GM10248 (cell line): ENCODE data around the gene REC8.

ENCODE experiments used
- CTCF ChIA-PET: fragments of 300-600 bp; sonication (Branson Sonifier 250); formaldehyde crosslinking; extraction: SDS; loops from one replicate; lab custom pipeline; 2021; ENCODE audit warnings: antibody characterized with exemption; lab: Yijun Ruan, JAX
- POLR2A ChIA-PET: fragments of 350-650 bp; sonication (Branson Sonifier 250); formaldehyde crosslinking; extraction: SDS; loops from one replicate; lab custom pipeline; 2020; ENCODE audit warnings: antibody characterized with exemption; lab: Yijun Ruan, JAX
- DNase-seq: peaks from one replicate; pipeline ENCODE4 v3.0.0; 2012; ENCODE audit errors: extremely low spot score
- TF ChIP-seq, protein P1 (sequence below): IDR thresholded peaks from 2 replicates; pipeline ENCODE4 v1.5.1; 2012; ENCODE audit warnings: mild to moderate bottlenecking, low read depth; ENCODE audit errors: extremely low read depth, missing control alignments, control extremely low read depth

The REC8 gene

DNA sequence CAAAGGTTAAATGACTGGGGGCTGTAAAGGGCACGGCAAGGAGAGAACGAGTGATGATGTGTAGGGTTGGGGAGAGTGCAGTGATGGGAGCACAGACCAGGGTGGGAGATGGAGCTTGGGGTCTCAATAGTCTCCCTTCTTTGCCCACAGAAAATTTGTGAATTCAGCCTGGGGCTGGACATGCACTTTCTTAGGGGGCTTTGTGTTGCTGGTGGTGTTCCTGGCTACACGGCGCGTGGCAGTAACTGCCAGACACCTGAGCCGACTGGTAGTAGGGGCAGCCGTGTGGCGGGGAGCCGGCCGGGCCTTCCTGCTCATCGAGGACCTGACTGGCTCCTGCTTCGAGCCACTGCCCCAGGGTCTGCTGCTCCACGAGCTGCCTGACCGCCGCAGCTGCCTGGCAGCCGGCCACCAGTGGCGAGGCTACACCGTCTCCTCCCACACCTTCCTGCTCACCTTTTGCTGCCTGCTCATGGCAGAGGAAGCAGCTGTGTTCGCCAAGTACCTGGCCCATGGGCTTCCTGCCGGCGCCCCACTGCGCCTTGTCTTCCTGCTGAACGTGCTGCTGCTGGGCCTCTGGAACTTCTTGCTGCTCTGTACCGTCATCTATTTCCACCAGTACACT, 39.7 kb upstream of the REC8 start:
- DNase-seq, result no peak
- POLR2A ChIA-PET, result interaction anchor here (0.6 kb wide), 1 partner anchor 73 kb away, joined by 3 read pairs; the partner anchor contains the start of gene TSSK4
- TF ChIP-seq, protein P1, sequence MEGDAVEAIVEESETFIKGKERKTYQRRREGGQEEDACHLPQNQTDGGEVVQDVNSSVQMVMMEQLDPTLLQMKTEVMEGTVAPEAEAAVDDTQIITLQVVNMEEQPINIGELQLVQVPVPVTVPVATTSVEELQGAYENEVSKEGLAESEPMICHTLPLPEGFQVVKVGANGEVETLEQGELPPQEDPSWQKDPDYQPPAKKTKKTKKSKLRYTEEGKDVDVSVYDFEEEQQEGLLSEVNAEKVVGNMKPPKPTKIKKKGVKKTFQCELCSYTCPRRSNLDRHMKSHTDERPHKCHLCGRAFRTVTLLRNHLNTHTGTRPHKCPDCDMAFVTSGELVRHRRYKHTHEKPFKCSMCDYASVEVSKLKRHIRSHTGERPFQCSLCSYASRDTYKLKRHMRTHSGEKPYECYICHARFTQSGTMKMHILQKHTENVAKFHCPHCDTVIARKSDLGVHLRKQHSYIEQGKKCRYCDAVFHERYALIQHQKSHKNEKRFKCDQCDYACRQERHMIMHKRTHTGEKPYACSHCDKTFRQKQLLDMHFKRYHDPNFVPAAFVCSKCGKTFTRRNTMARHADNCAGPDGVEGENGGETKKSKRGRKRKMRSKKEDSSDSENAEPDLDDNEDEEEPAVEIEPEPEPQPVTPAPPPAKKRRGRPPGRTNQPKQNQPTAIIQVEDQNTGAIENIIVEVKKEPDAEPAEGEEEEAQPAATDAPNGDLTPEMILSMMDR, result no peak
- CTCF ChIA-PET, result interaction anchor here (1.0 to 9.1 kb wide), 3 partner anchors 15 to 28 kb away, joined by 3 to 58 read pairs (median 3); partner anchors contain the start of genes DCAF11 and NRL

DNA sequence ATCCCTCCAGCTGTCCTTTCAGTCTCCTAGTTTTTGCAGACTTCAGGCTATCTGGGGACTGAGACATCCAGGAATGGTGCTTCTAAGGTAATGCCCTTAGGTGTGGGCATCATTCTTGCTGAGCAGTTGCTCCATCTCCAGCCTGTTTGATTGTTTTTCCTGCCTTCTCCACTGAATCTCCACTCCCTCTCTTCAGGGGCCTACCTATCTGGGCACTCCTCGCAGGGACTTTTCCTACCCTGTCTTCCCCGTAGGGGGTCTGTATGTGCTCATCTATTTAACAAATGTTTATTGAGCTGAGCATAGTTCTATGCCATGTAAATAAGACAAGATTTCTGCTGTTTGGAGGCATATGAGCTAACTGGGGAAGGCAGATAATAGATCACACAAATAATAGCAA, 38.9 kb upstream of the REC8 start:
- TF ChIP-seq, protein P1, result no peak
- DNase-seq, result no peak
- ChIA-PET CTCF (interaction anchor here (0.9 to 9.1 kb wide), 7 partner anchors 9 to 109 kb away, joined by 3 to 58 read pairs (median 4); partner anchors contain the start of genes DCAF11, IRF9, NRL and TINF2), POLR2A (interaction anchor here (1.0 kb wide), 1 partner anchor 18 kb away, joined by 3 read pairs; the partner anchor contains the start of genes DCAF11 and NRL)

GRCh38 chr14:24133735-24134134, 38.1 kb upstream of the REC8 start:
- DNase-seq, result no peak
- POLR2A ChIA-PET, result interaction anchor here (1.0 kb wide), 1 partner anchor 19 kb away, joined by 3 read pairs; the partner anchor contains the start of genes DCAF11 and NRL
- CTCF ChIA-PET, result interaction anchor here (0.9 to 9.1 kb wide), 5 partner anchors 9 to 36 kb away, joined by 3 to 58 read pairs (median 6); partner anchors contain the start of genes DCAF11, IRF9 and NRL
- TF ChIP-seq, protein P1, result no peak

DNA sequence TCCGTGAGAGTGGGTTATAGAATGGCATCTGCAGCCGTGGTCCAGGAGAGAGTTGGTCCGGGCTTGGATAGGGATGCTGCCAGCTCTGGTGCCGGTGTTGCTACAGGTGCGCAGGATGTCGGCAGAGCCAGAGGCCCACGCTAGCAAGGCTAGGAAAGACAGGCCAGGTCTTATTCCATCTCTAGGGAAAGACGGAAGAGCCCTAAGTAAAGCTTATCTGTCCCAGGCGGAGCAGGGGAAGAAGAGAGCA, 36.4 kb upstream of the REC8 start:
- TF ChIP-seq, protein P1, result no peak
- no peak for DNase-seq
- CTCF ChIA-PET, result interaction anchor here (1.2 to 4.9 kb wide), 8 partner anchors 9 to 27 kb away, joined by 3 to 37 read pairs (median 6); partner anchors contain the start of genes DCAF11, IRF9, NRL and PSME2
- POLR2A ChIA-PET, result interaction anchor here (1.0 to 2.4 kb wide), 10 partner anchors 9 to 107 kb away, joined by 3 to 28 read pairs (median 4); partner anchors contain the start of genes CHMP4A, DCAF11, IRF9 and NRL

DNA sequence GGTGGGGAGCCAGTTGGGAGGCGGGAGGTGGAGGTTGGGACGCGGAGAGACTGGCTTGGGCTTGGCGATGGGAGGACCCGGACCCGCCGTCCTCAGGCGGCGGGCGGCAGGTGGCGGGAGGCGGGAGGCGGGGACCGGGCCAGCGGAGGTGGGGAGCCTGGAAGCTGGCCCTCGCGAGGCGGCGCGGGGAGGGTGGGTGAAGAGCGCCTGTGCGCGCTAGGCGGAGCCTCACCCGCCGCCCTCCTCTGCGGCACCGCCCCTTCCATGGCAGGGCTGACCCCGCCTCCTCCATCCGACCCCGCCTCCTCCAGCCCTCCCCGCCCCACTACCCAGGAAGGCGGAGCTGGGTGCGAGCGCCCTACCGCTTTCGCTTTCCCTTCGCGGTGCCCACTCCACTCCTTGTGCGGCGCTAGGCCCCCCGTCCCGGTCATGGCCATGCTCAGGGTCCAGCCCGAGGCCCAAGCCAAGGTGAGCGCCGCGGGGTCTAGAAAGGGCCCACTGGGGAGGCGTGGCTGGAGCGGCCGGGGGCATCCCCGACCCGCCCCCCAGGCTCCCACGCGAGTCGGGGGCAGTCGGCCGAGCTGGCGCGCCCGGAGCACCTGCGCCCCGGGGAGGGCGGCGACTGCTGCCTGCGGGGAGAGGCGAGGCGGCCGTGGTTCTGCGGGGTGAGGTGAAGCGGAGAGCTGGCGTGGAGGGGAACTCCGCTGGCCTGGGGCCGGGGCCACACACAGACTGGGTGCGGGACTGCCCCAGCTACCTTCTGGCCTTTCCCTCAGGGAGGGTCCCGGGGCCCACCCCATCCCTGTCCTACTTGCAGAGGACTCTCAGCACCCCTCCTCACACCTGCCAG, 35.8 kb upstream of the REC8 start, which contains the start of gene PSME1:
Gene PSME1, plus strand, starts transcription at position 361 of the 850 bp plus-strand sequence. Its CDS starts 69 bp downstream, at position 430.
- TF ChIP-seq, protein P1, result no peak
- DNase-seq, result peak; percentile 97
- ChIA-PET CTCF (interaction anchor here (0.7 to 4.9 kb wide), 10 partner anchors 10 to 77 kb away, joined by 3 to 37 read pairs (median 6); partner anchors contain the start of genes CHMP4A, DCAF11, IRF9 and NRL), POLR2A (interaction anchor here (1.0 to 2.4 kb wide), 11 partner anchors 8 to 106 kb away, joined by 3 to 28 read pairs (median 5); partner anchors contain the start of genes CHMP4A, DCAF11, IRF9 and NRL)
